GM21360 (cell line): ENCODE measurements around the gene SLC6A17.

ENCODE experiments used
- ATAC-seq: cut with Tn5 transposase; IDR thresholded peaks from one replicate; pipeline ENCODE4 v1.9.1; 2021; ENCODE audit warnings: mild to moderate bottlenecking, moderate library complexity; ENCODE audit not compliant: unreplicated experiment

SLC6A17 gene

GRCh38 chr1:110239441-110240430, 89.4 kb downstream of the SLC6A17 start:
- ATAC-seq: no peak

- no peak for ATAC-seq
These were observed 90.3 kb downstream of the SLC6A17 start for GRCh38 chr1:110240476-110241210.

- ATAC-seq: no peak
These were observed 91.2 kb downstream of the SLC6A17 start for GRCh38 chr1:110241516-110241915.

- no peak for ATAC-seq
These were observed 91.8 kb downstream of the SLC6A17 start for GRCh38 chr1:110242062-110242461.

GRCh38 chr1:110242731-110243130, 92.4 kb downstream of the SLC6A17 start:
- no peak for ATAC-seq

- ATAC-seq: no peak
These were observed 92.9 kb downstream of the SLC6A17 start for GRCh38 chr1:110243146-110243545.

GRCh38 chr1:110243574-110243973, 93.3 kb downstream of the SLC6A17 start:
- no peak for ATAC-seq

- no peak for ATAC-seq
These were observed 95.8 kb downstream of the SLC6A17 start for GRCh38 chr1:110245876-110246620.

- ATAC-seq: no peak
These were observed 98.5 kb downstream of the SLC6A17 start for GRCh38 chr1:110248746-110249145.

GRCh38 chr1:110249256-110249655, 99.0 kb downstream of the SLC6A17 start:
- ATAC-seq: no peak

- no peak for ATAC-seq
These were observed 99.7 kb downstream of the SLC6A17 start for GRCh38 chr1:110250008-110250407.

- ATAC-seq: no peak
These were observed 100.5 kb downstream of the SLC6A17 start for GRCh38 chr1:110250749-110251148.
